H1 (cell line): Measurements from ENCODE around the gene URAD. TPM values are rescaled to one million over a fixed set of nuclear protein-coding genes. Genes with fewer than 3 reads are reported as not detected.

Source experiments
- CTCF ChIA-PET: fragments of 300-600 bp; sonication (Branson Sonifier 250); formaldehyde crosslinking; loops from one replicate; lab custom pipeline; 2021; ENCODE audit not compliant: partially characterized antibody; lab: Charles Lee
- POLR2A ChIA-PET: fragments of 300-600 bp; sonication (Branson Sonifier 250); formaldehyde crosslinking; loops from one replicate; lab custom pipeline; 2021; ENCODE audit warnings: inconsistent platforms; ENCODE audit not compliant: partially characterized antibody; lab: Charles Lee
- DNase-seq, 2 experiments: peaks; one replicate each; pipeline versions ENCODE4 v3.0.0 to v3.0.0-alpha.2; 2010 to 2022; ENCODE audit warnings: low spot score in 2 of 2, low read depth in 1 of 2, mixed read lengths in 1 of 2
- FAIRE-seq: peaks from 2 replicates; lab custom pipeline; 2011; peaks lifted over from hg19 to GRCh38; lab: Jason Lieb, UNC
- H2AFZ ChIP-seq: 2 replicates; pipeline ENCODE4 v1.8.1; 2012; ENCODE audit warnings: low read length, inconsistent platforms
- H2AK5ac ChIP-seq: 2 replicates; pipeline ENCODE4 v1.6.1; 2013; ENCODE audit warnings: low read depth, low read length
- H2BK120ac ChIP-seq: replicated peaks from 2 replicates; pipeline ENCODE3; 2013; ENCODE audit warnings: low read depth, low read length, inconsistent platforms
- H2BK12ac ChIP-seq: 2 replicates; pipeline ENCODE4 v1.6.1; 2013; ENCODE audit warnings: low read depth, low read length
- H2BK15ac ChIP-seq: 2 replicates; pipeline ENCODE4 v1.6.1; 2013; ENCODE audit warnings: low read length
- H2BK20ac ChIP-seq: 2 replicates; pipeline ENCODE4 v1.6.1; 2013; ENCODE audit warnings: low read length
- H2BK5ac ChIP-seq: 2 replicates; pipeline ENCODE4 v1.6.1; 2013; ENCODE audit warnings: low read depth, low read length
- H3K14ac ChIP-seq: 2 replicates; pipeline ENCODE4 v1.6.1; 2013; ENCODE audit warnings: inconsistent platforms; ENCODE audit not compliant: insufficient read length
- H3K18ac ChIP-seq: 2 replicates; pipeline ENCODE4 v1.6.1; 2013; ENCODE audit warnings: low read length; ENCODE audit errors: extremely low read depth
- H3K23ac ChIP-seq: 2 replicates; pipeline ENCODE4 v1.6.1; 2013; ENCODE audit warnings: inconsistent platforms; ENCODE audit not compliant: insufficient read length
- H3K23me2 ChIP-seq: 2 replicates; pipeline ENCODE4 v1.6.1; 2013; ENCODE audit warnings: low read depth, low read length
- H3K27ac ChIP-seq: 2 replicates; pipeline ENCODE4 v1.6.1; 2011; ENCODE audit warnings: low read depth, low read length, inconsistent platforms
- H3K27me3 ChIP-seq, 4 experiments: replicated peaks in 1 of 4; 1 replicate in 1 of 4; 2 replicates in 3 of 4; pipeline versions ENCODE4 v1.6.1 to v1.8.1; 2011 to 2013; ENCODE audit warnings: low read length in 3 of 4, mild to moderate bottlenecking in 3 of 4, inconsistent platforms in 2 of 4, mixed read lengths in 2 of 4, moderate library complexity in 1 of 4; ENCODE audit not compliant: control insufficient read depth in 3 of 4, insufficient read depth in 3 of 4; ENCODE audit errors: extremely low read depth in 1 of 4
- H3K36me3 ChIP-seq, 4 experiments: 2 replicates each; pipeline versions ENCODE4 v1.6.1 to v1.8.1; 2011 to 2013; ENCODE audit warnings: mild to moderate bottlenecking in 4 of 4, low read length in 3 of 4, moderate library complexity in 2 of 4, control low read depth in 1 of 4, inconsistent platforms in 1 of 4; ENCODE audit not compliant: insufficient read depth in 4 of 4, control insufficient read depth in 2 of 4
- H3K4ac ChIP-seq: replicated peaks from 2 replicates; pipeline ENCODE3; 2013; ENCODE audit warnings: low read length, low read depth, mixed read lengths, inconsistent platforms; ENCODE audit not compliant: insufficient read length
- H3K4me1 ChIP-seq, 4 experiments: replicated peaks in 1 of 4; 1 replicate in 1 of 4; 2 replicates in 3 of 4; pipeline versions ENCODE4 v1.6.1 to v1.8.1; 2011 to 2013; ENCODE audit warnings: low read length in 3 of 4, inconsistent platforms in 2 of 4, mixed read lengths in 1 of 4; ENCODE audit not compliant: insufficient read depth in 4 of 4, control insufficient read depth in 3 of 4
- H3K4me2 ChIP-seq, 2 experiments: 2 replicates each; pipeline versions ENCODE4 v1.6.1 to v1.8.1; 2011 to 2013; ENCODE audit warnings: low read depth in 2 of 2, low read length in 2 of 2, control low read depth in 1 of 2, inconsistent platforms in 1 of 2, mild to moderate bottlenecking in 1 of 2; ENCODE audit not compliant: insufficient read depth in 1 of 2
- H3K4me3 ChIP-seq, 4 experiments: fragments of 200-600, 300-600 bp in 1 of 4; sonication (generic), shearing (Covaris generic), sonication (Bioruptor Twin) in 1 of 4; 2 replicates each; pipeline versions ENCODE4 v1.5.1 to v1.8.1; 2011 to 2016; ENCODE audit warnings: low read length in 4 of 4, low read depth in 3 of 4, control low read depth in 2 of 4, inconsistent platforms in 2 of 4, mild to moderate bottlenecking in 2 of 4, mixed read lengths in 1 of 4, moderate library complexity in 1 of 4; ENCODE audit not compliant: insufficient read depth in 2 of 4; ENCODE audit errors: extremely low read depth in 1 of 4
- H3K56ac ChIP-seq: replicated peaks from 2 replicates; pipeline ENCODE3; 2013; ENCODE audit warnings: low read depth, mild to moderate bottlenecking, mixed read lengths, low read length, inconsistent platforms; ENCODE audit not compliant: insufficient read length
- H3K79me1 ChIP-seq: 2 replicates; pipeline ENCODE4 v1.6.1; 2013; ENCODE audit warnings: low read depth, low read length, control low read depth
- H3K79me2 ChIP-seq, 2 experiments: 2 replicates each; pipeline versions ENCODE4 v1.6.1 to v1.8.1; 2012 to 2013; ENCODE audit warnings: low read length in 2 of 2, mild to moderate bottlenecking in 2 of 2, inconsistent platforms in 1 of 2; ENCODE audit not compliant: insufficient read depth in 2 of 2, control insufficient read depth in 1 of 2
- H3K9ac ChIP-seq, 4 experiments: replicated peaks in 1 of 4; 1 replicate in 1 of 4; 2 replicates in 3 of 4; pipeline versions ENCODE4 v1.6.1 to v1.8.1; 2011 to 2013; ENCODE audit warnings: low read depth in 3 of 4, low read length in 3 of 4, control low read depth in 2 of 4, mild to moderate bottlenecking in 2 of 4, moderate library complexity in 2 of 4, inconsistent platforms in 1 of 4; ENCODE audit errors: extremely low read depth in 1 of 4
- H3K9me3 ChIP-seq, 2 experiments: 2 replicates each; pipeline versions ENCODE4 v1.6.1 to v1.8.1; 2012 to 2013; ENCODE audit warnings: mild to moderate bottlenecking in 2 of 2, moderate library complexity in 2 of 2, control low read depth in 1 of 2, inconsistent platforms in 1 of 2, low read depth in 1 of 2, low read length in 1 of 2, mixed read lengths in 1 of 2; ENCODE audit not compliant: insufficient read depth in 2 of 2
- H4K20me1 ChIP-seq, 2 experiments: replicated peaks in 1 of 2; 2 replicates each; pipeline versions ENCODE3 to v1.8.1; 2011 to 2013; ENCODE audit warnings: inconsistent platforms in 2 of 2, low read length in 2 of 2, mild to moderate bottlenecking in 1 of 2; ENCODE audit not compliant: insufficient read depth in 2 of 2, control insufficient read depth in 1 of 2
- H4K5ac ChIP-seq: 2 replicates; pipeline ENCODE4 v1.6.1; 2013; ENCODE audit warnings: low read length, low read depth, mixed read lengths, inconsistent platforms; ENCODE audit not compliant: insufficient read length
- H4K8ac ChIP-seq: 2 replicates; pipeline ENCODE4 v1.8.0; 2013; ENCODE audit warnings: mild to moderate bottlenecking, moderate library complexity, low read length, inconsistent platforms; ENCODE audit not compliant: insufficient read depth; ENCODE audit errors: extremely low read depth
- H4K91ac ChIP-seq: replicated peaks from 2 replicates; pipeline ENCODE3; 2013; ENCODE audit warnings: low read length, mixed read lengths, inconsistent platforms; ENCODE audit not compliant: insufficient read length
- BACH1 ChIP-seq: IDR thresholded peaks from 2 replicates; pipeline ENCODE4 v1.6.1; 2012; ENCODE audit warnings: low read length, improper control_type of control experiment
- CBX5 ChIP-seq: fragments of 300-800, 300-1000 bp; sonication (generic); IDR thresholded peaks from 2 replicates; pipeline ENCODE4 v1.7.1; 2016; ENCODE audit warnings: antibody characterized with exemption, low read length, low read depth
- E2F6 ChIP-seq: IDR thresholded peaks from 2 replicates; pipeline ENCODE4 v1.6.1; 2012; ENCODE audit warnings: inconsistent platforms
- GABPA ChIP-seq: IDR thresholded peaks from 2 replicates; pipeline ENCODE4 v1.6.1; 2011; ENCODE audit warnings: mild to moderate bottlenecking, low read length, moderate library complexity, borderline replicate concordance; ENCODE audit not compliant: insufficient read depth
- KDM4A ChIP-seq: IDR thresholded peaks from one replicate; pipeline ENCODE4 v1.7.1; 2012; ENCODE audit warnings: low read depth, mild to moderate bottlenecking, moderate library complexity, low read length, inconsistent platforms; ENCODE audit not compliant: severe bottlenecking
- RAD21 ChIP-seq, 2 experiments: IDR thresholded peaks in 1 of 2; conservative IDR thresholded peaks in 1 of 2; 2 replicates each; pipeline ENCODE4 v1.6.1; 2011; ENCODE audit warnings: low read depth in 2 of 2, low read length in 2 of 2, improper control_type of control experiment in 1 of 2, inconsistent platforms in 1 of 2, mild to moderate bottlenecking in 1 of 2, moderate library complexity in 1 of 2
- SAP30 ChIP-seq: fragments of 300-600 bp; sonication (generic); IDR thresholded peaks from 2 replicates; pipeline ENCODE4 v1.7.1; 2012; ENCODE audit warnings: low read length, moderate library complexity, mild to moderate bottlenecking, inconsistent platforms; ENCODE audit not compliant: insufficient read depth, insufficient replicate concordance
- SIX5 ChIP-seq: IDR thresholded peaks from 2 replicates; pipeline ENCODE4 v1.6.1; 2011; ENCODE audit warnings: mild to moderate bottlenecking, low read depth, low read length
- TAF7 ChIP-seq: optimal IDR thresholded peaks from 2 replicates; pipeline ENCODE3; 2011; ENCODE audit warnings: low read depth, mild to moderate bottlenecking, inconsistent platforms, low read length, moderate library complexity, borderline replicate concordance
- TCF12 ChIP-seq: IDR thresholded peaks from 2 replicates; pipeline ENCODE4 v1.6.1; 2011; ENCODE audit warnings: low read depth, mild to moderate bottlenecking, low read length
- TEAD4 ChIP-seq: IDR thresholded peaks from 2 replicates; pipeline ENCODE4 v1.6.1; 2012; ENCODE audit warnings: low read depth, low read length, inconsistent platforms, mixed read lengths
- YY1 ChIP-seq: IDR thresholded peaks from 2 replicates; pipeline ENCODE4 v1.6.1; 2011; ENCODE audit warnings: low read depth, mild to moderate bottlenecking, low read length
- ZNF274 ChIP-seq: IDR thresholded peaks from 2 replicates; pipeline ENCODE4 v1.7.0; 2012; ENCODE audit warnings: low read length, borderline replicate concordance; ENCODE audit errors: extremely low read depth
- WGBS, 2 experiments: shearing (Covaris generic) in 1 of 2; methylation state at CpG; one replicate each; pipeline versions ENCODE4 v1.1.6 to v1.1.7; 2013 to 2015; ENCODE audit warnings: low lambda C conversion rate in 2 of 2, mixed read lengths in 2 of 2, inconsistent platforms in 1 of 2, low coverage in 1 of 2, missing lambda C conversion rate in 1 of 2; ENCODE audit not compliant: insufficient replicate concordance in 2 of 2, insufficient coverage in 1 of 2, insufficient read length in 1 of 2; ENCODE audit errors: extremely low coverage in 1 of 2, missing lambda C conversion rate in 1 of 2; 5-methylcytosine and 5-hydroxymethylcytosine counted together
- polyA plus RNA-seq, 7 experiments: library from polyadenylated mRNA; depleted of rRNA in 3 of 7; stranded (reverse) in 5 of 7; unstranded in 2 of 7; fragments of >200 nt in 5 of 7; fragments of 200-250 nt in 2 of 7; gene quantifications; 1 replicate in 5 of 7; 2 replicates in 1 of 7; 4 replicates in 1 of 7; pipeline versions ENCODE4 v1.2.1 to v1.2.3, GENCODE V29; 2011 to 2013; ENCODE audit warnings: missing spikeins in 2 of 7, mixed read lengths in 2 of 7
- total RNA-seq: library from RNA; stranded (reverse); fragmentation: NEBNext Ultra II Directional; extraction: Animal tissue kit (Norgen Biotek cat#: 25700); gene quantifications from 2 replicates; pipeline ENCODE4 v1.2.1, GENCODE V29; 2021

Gene URAD
- total and polyA plus RNA-seq, 2 of the 8 experiments (the other 6 are each of a cell fraction or from before 2014, with no cell fraction given) = not detected

GRCh38 chr13:27963491-27963890 is 25.0 kb downstream of the URAD start:
- Histone ChIP-seq H3K56ac (no peak overlapping the region), H2BK5ac (no peak overlapping the region), H3K4me1 (peaks cover 10 to 40% (median 24%) of the 10 kb centered on the region in 4 experiments; a peak in 6 of 7 replicates), H3K4me3 (no peak overlapping the region), H3K9me3 (no peaks in the 10 kb centered on the region), H3K4me2 (no peak overlapping the region), H4K91ac (no peak overlapping the region), H2AK5ac (no peak overlapping the region), H3K9ac (no peak overlapping the region), H3K18ac (no peak overlapping the region), H3K79me1 (no peaks in the 10 kb centered on the region), H4K8ac (no peak overlapping the region), H3K36me3 (peaks cover 0 to 6% (median 0%) of the 10 kb centered on the region in 4 experiments; a peak in 1 of 8 replicates), H3K27me3 (peaks cover 93 to 100% (median 98%) of the 10 kb centered on the region in 4 experiments), H3K79me2 (no peaks in the 10 kb centered on the region), H3K27ac (no peak overlapping the region), H2BK12ac (no peak overlapping the region), H3K23me2 (peaks cover 4% of the 10 kb centered on the region; the same call in 1 of the 2 replicates), H3K23ac (no peak overlapping the region), H2AFZ (no peak overlapping the region), H2BK120ac (no peak overlapping the region), H3K14ac (no peak overlapping the region), H3K4ac (no peak overlapping the region), H4K20me1 (peaks cover 24 to 44% of the 10 kb centered on the region in 2 experiments), H4K5ac (no peak overlapping the region), H2BK15ac (no peak overlapping the region), H2BK20ac (no peak overlapping the region)
- CTCF ChIA-PET = interaction anchor here (0.6 to 19.7 kb wide), 4 partner anchors 9 to 1711 kb away, joined by 3 to 283 read pairs (median 54); partner anchors contain the start of genes CDX2 and URAD
- DNase-seq (no peak), FAIRE-seq (no peak)
- POLR2A ChIA-PET = no interaction called here
- WGBS, 2 experiments = 37% methylated on average over 3 of the region's 3 CpGs; no CpG with 5 or more reads in 1 of the 2 experiments
- TF ChIP-seq CBX5 (no peak), RAD21 (IDR thresholded peaks at IDR 0.05 in 1 of 2, conservative IDR thresholded peaks at IDR 0.05 in 1 of 2; ENCODE audit: low read depth in 2 of 2, low read length in 2 of 2) (no peak), TAF7 (no peak), SIX5 (no peak), ZNF274 (no peak), TCF12 (no peak), YY1 (no peak), SAP30 (no peak), GABPA (no peak), BACH1 (no peak), E2F6 (no peak), KDM4A (no peak), TEAD4 (no peak)
